OCI-LY1 (cell line): ENCODE measurements around the gene KRTAP10-2.

ENCODE experiments used
- CTCF ChIP-seq: fragments of 200-600 bp; sonication (generic), shearing (Covaris generic); IDR thresholded peaks from 2 replicates; pipeline ENCODE4 v1.5.1; 2017; ENCODE audit warnings: mild to moderate bottlenecking, antibody characterized with exemption, low read length, moderate library complexity, mixed read lengths
- EZH2 ChIP-seq: fragments of 200-600 bp; sonication (generic), shearing (Covaris generic); IDR thresholded peaks from 2 replicates; pipeline ENCODE4 v1.8.0; 2017; ENCODE audit warnings: borderline replicate concordance, mixed run types, mild to moderate bottlenecking, antibody characterized with exemption, low read length, moderate library complexity, mixed read lengths

DNA sequence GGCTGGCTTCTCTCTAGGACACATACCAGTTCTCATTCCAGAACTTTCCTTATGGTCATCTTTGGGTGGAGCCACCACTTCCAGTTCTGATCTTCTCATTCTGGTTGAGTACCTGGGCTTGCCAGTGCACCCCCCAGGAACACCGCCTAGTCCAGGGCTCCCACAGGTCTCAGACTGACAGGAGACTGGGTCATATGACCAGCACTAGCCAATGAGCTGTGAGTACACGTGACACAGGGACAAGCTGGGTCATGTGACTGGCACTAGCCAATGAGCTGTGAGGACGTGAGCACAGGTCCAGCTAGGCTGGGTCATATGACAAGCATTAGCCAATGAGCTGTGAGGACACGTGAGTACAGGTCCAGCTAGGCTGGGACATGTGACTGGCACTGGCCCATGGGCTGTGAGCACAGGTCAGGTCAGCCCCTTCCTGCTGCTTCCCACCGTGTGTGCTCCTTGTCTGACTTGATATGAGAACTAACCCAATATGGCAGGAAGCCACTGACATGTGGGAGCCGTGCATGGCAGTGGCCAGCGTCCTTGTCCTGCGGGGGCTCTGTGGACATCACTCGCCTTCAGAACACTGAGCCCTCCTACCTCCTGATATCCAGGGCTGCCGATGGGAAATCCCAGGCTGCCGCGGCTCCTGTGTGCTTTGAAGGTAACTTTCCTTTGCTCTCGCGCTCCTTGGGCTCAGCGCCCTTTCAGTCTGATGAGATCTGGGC, 34.0 kb downstream of the KRTAP10-2 start:
- TF ChIP-seq CTCF (no peak), EZH2 (no peak)
